GM12891 (cell line): ENCODE results near the gene HNF4A.

Experiments used
- POLR2A ChIP-seq: IDR thresholded peaks from 2 replicates; pipeline ENCODE4 v1.6.1; 2011; ENCODE audit warnings: low read depth, low read length, control low read depth
- POLR2AphosphoS5 ChIP-seq: IDR thresholded peaks from 2 replicates; pipeline ENCODE4 v1.6.1; 2011; ENCODE audit warnings: low read depth, low read length, control low read depth
- POU2F2 ChIP-seq: IDR thresholded peaks from 2 replicates; pipeline ENCODE4 v1.6.1; 2011; ENCODE audit warnings: low read depth, mild to moderate bottlenecking, control low read depth, low read length, moderate library complexity
- TAF1 ChIP-seq: IDR thresholded peaks from 2 replicates; pipeline ENCODE4 v1.6.1; 2011; ENCODE audit warnings: low read depth, low read length, control low read depth

GRCh38 chr20:44395461-44396340, 40.2 kb downstream of the HNF4A start:
- no peak for TF ChIP-seq POLR2A
- TF ChIP-seq POU2F2 = no peak
- TF ChIP-seq TAF1 = no peak
- no peak for TF ChIP-seq POLR2AphosphoS5
